GM23338 (cell line): ENCODE results near the gene ZDHHC13. TPM values are rescaled to one million over a fixed set of nuclear protein-coding genes. Genes with fewer than 3 reads are reported as not detected.

Experiments
- CTCF ChIP-seq, 2 experiments: fragments of 200-600 bp in 1 of 2; sonication (generic) in 1 of 2; conservative IDR thresholded peaks; 2 replicates each; pipeline versions ENCODE4 v1.5.1 to v1.6.1; 2016 to 2017; ENCODE audit warnings: antibody characterized with exemption in 2 of 2, low read depth in 2 of 2, mild to moderate bottlenecking in 2 of 2, moderate library complexity in 1 of 2
- EZH2phosphoT487 ChIP-seq: fragments of 200-600 bp; sonication (generic); IDR thresholded peaks from one replicate; pipeline ENCODE4 v1.8.1; 2018; ENCODE audit warnings: antibody characterized with exemption; ENCODE audit not compliant: unreplicated experiment
- REST ChIP-seq: IDR thresholded peaks from one replicate; pipeline ENCODE4 v1.6.1; 2018; ENCODE audit warnings: antibody characterized with exemption; ENCODE audit not compliant: unreplicated experiment
- STAT1 ChIP-seq: IDR thresholded peaks from one replicate; pipeline ENCODE4 v1.6.1; 2016; ENCODE audit warnings: antibody characterized with exemption; ENCODE audit not compliant: unreplicated experiment
- ZNF331 ChIP-seq: fragments of 250-450 bp; sonication (Bioruptor Pico); IDR thresholded peaks from 2 replicates; pipeline ENCODE4 v1.5.0; 2020; ENCODE audit warnings: low read depth, mild to moderate bottlenecking, moderate library complexity
- ZNF462 ChIP-seq: fragments of 250-450 bp; sonication (Bioruptor Pico); IDR thresholded peaks from 2 replicates; pipeline ENCODE4 v1.5.0; 2020; ENCODE audit warnings: mild to moderate bottlenecking, moderate library complexity
- polyA plus RNA-seq: library from polyadenylated mRNA; unstranded; fragments of >200 nt; fragmentation: Nextera tagmentation; extraction: Ambion mirVana; gene quantifications from 2 replicates; pipeline ENCODE4 v1.2.1, GENCODE V29; 2016
- total RNA-seq: library from RNA; depleted of rRNA; stranded (reverse); fragments of >200 nt; shearing (Covaris generic); gene quantifications from 2 replicates; pipeline ENCODE4 v1.2.3, GENCODE V29; 2014

Gene ZDHHC13
- total and polyA plus RNA-seq, 2 experiments from 2014 or later = 21.0 to 27.7 TPM

- no peak for TF ChIP-seq ZNF462 (CRISPR knock-in tag)
- no peak for TF ChIP-seq REST
- TF ChIP-seq EZH2phosphoT487 = no peak
- no peak for TF ChIP-seq STAT1
- no peak for TF ChIP-seq CTCF (conservative IDR thresholded peaks at IDR 0.05; ENCODE audit: low read depth in 2 of 2)
- no peak for TF ChIP-seq ZNF331 (CRISPR knock-in tag)
Measured at GRCh38 chr11:19105011-19105410, 12.0 kb upstream of the ZDHHC13 start (continued).
